H9 (cell line): Measurements from ENCODE around the gene CRHR1. TPM values are rescaled to one million over a fixed set of nuclear protein-coding genes. Genes with fewer than 3 reads are reported as not detected.

Experiments
- DNase-seq: peaks from one replicate; pipeline ENCODE4 v3.0.0-alpha.2; 2017
- H2AFZ ChIP-seq: one replicate; pipeline ENCODE4 v1.6.1; 2013; ENCODE audit warnings: mild to moderate bottlenecking, low read length, control low read depth, moderate library complexity
- H2AK5ac ChIP-seq: 2 replicates; pipeline ENCODE4 v1.6.1; 2013; ENCODE audit warnings: low read length, control low read depth, mixed read lengths; ENCODE audit not compliant: insufficient read length
- H2BK120ac ChIP-seq: one replicate; pipeline ENCODE4 v1.6.1; 2013; ENCODE audit warnings: low read depth, mild to moderate bottlenecking, low read length, control low read depth, inconsistent platforms; ENCODE audit not compliant: poor library complexity, severe bottlenecking
- H2BK12ac ChIP-seq: 2 replicates; pipeline ENCODE4 v1.6.1; 2013; ENCODE audit warnings: low read length, control low read depth, mixed read lengths, low read depth; ENCODE audit not compliant: insufficient read length
- H2BK15ac ChIP-seq: 2 replicates; pipeline ENCODE4 v1.6.1; 2013; ENCODE audit warnings: low read depth, low read length, control low read depth
- H2BK20ac ChIP-seq: one replicate; pipeline ENCODE4 v1.6.1; 2013; ENCODE audit warnings: low read depth, mild to moderate bottlenecking, low read length, control low read depth, inconsistent platforms; ENCODE audit not compliant: poor library complexity, severe bottlenecking
- H2BK5ac ChIP-seq: 2 replicates; pipeline ENCODE4 v1.6.1; 2013; ENCODE audit warnings: low read length, control low read depth, mixed read lengths; ENCODE audit not compliant: insufficient read length
- H3K14ac ChIP-seq: 2 replicates; pipeline ENCODE4 v1.6.1; 2013; ENCODE audit warnings: low read length, control low read depth; ENCODE audit not compliant: insufficient read depth
- H3K18ac ChIP-seq: 2 replicates; pipeline ENCODE4 v1.6.1; 2013; ENCODE audit warnings: low read depth, mild to moderate bottlenecking, mixed read lengths, low read length, control low read depth; ENCODE audit not compliant: insufficient read length
- H3K23ac ChIP-seq: 2 replicates; pipeline ENCODE4 v1.6.1; 2013; ENCODE audit warnings: low read length, control low read depth, mixed read lengths, low read depth; ENCODE audit not compliant: insufficient read length
- H3K23me2 ChIP-seq: 2 replicates; pipeline ENCODE4 v1.6.1; 2013; ENCODE audit warnings: low read depth, mild to moderate bottlenecking, mixed read lengths, low read length, control low read depth; ENCODE audit not compliant: insufficient read length, poor library complexity, severe bottlenecking
- H3K27ac ChIP-seq: 2 replicates; pipeline ENCODE4 v1.5.1; 2013; ENCODE audit warnings: low read length, control low read depth, mixed read lengths, low read depth; ENCODE audit not compliant: insufficient read length
- H3K27me3 ChIP-seq: 2 replicates; pipeline ENCODE4 v1.6.1; 2013; ENCODE audit warnings: low read length, control low read depth, inconsistent platforms; ENCODE audit not compliant: insufficient read depth
- H3K4ac ChIP-seq: 2 replicates; pipeline ENCODE4 v1.6.1; 2013; ENCODE audit warnings: low read depth, mild to moderate bottlenecking, control low read depth, inconsistent platforms, low read length, moderate library complexity
- H3K4me1 ChIP-seq: 2 replicates; pipeline ENCODE4 v1.6.1; 2013; ENCODE audit warnings: low read length, control low read depth, inconsistent platforms; ENCODE audit not compliant: insufficient read depth
- H3K4me2 ChIP-seq: 2 replicates; pipeline ENCODE4 v1.6.1; 2013; ENCODE audit warnings: low read length, control low read depth, mixed read lengths; ENCODE audit not compliant: insufficient read length, insufficient read depth
- H3K56ac ChIP-seq: 2 replicates; pipeline ENCODE4 v1.6.1; 2013; ENCODE audit warnings: low read depth, mild to moderate bottlenecking, mixed read lengths, low read length, control low read depth; ENCODE audit not compliant: insufficient read length
- H3K79me1 ChIP-seq: 2 replicates; pipeline ENCODE4 v1.6.1; 2013; ENCODE audit warnings: low read depth, mild to moderate bottlenecking, moderate library complexity, low read length, control low read depth, inconsistent platforms; ENCODE audit not compliant: insufficient read depth, poor library complexity, severe bottlenecking
- H3K79me2 ChIP-seq: 2 replicates; pipeline ENCODE4 v1.6.1; 2013; ENCODE audit warnings: low read length, control low read depth, inconsistent platforms; ENCODE audit not compliant: insufficient read depth
- H3K9ac ChIP-seq: 2 replicates; pipeline ENCODE4 v1.6.1; 2013; ENCODE audit warnings: low read length, control low read depth, mixed read lengths; ENCODE audit not compliant: insufficient read length; ENCODE audit errors: extremely low read depth
- H3K9me3 ChIP-seq: one replicate; pipeline ENCODE4 v1.6.1; 2013; ENCODE audit warnings: low read depth, low read length, inconsistent platforms; ENCODE audit not compliant: control insufficient read depth
- H3T11ph ChIP-seq: one replicate; pipeline ENCODE4 v1.6.1; 2013; ENCODE audit warnings: mild to moderate bottlenecking, low read length, control low read depth, inconsistent platforms
- H4K20me1 ChIP-seq: one replicate; pipeline ENCODE4 v1.6.1; 2013; ENCODE audit not compliant: control insufficient read depth, insufficient read length, insufficient read depth
- H4K5ac ChIP-seq: 2 replicates; pipeline ENCODE4 v1.6.1; 2013; ENCODE audit warnings: low read depth, mild to moderate bottlenecking, mixed read lengths, low read length, control low read depth; ENCODE audit not compliant: insufficient read length
- H4K8ac ChIP-seq: replicated peaks from 2 replicates; pipeline ENCODE4 v1.6.1; 2013; ENCODE audit warnings: low read length, control low read depth, mixed read lengths, low read depth; ENCODE audit not compliant: insufficient read length
- H4K91ac ChIP-seq: 2 replicates; pipeline ENCODE4 v1.6.1; 2013; ENCODE audit warnings: low read depth, mild to moderate bottlenecking, moderate library complexity, mixed read lengths, low read length, control low read depth; ENCODE audit not compliant: insufficient read length
- H3K27ac Mint-ChIP-seq, 3 experiments: 2 replicates in 2 of 3; 3 replicates in 1 of 3; pipeline ENCODE4 v1.8.0; 2020 to 2021; ENCODE audit warnings: mixed read lengths in 3 of 3, mild to moderate bottlenecking in 1 of 3, moderate library complexity in 1 of 3
- H3K27me3 Mint-ChIP-seq: 2 replicates; pipeline ENCODE4 v1.8.0; 2021; ENCODE audit warnings: low read depth, mild to moderate bottlenecking, moderate library complexity, mixed read lengths
- H3K36me3 Mint-ChIP-seq, 3 experiments: 2 replicates in 2 of 3; 3 replicates in 1 of 3; pipeline ENCODE4 v1.8.0; 2020 to 2021; ENCODE audit warnings: low read depth in 3 of 3, mixed read lengths in 3 of 3; ENCODE audit not compliant: insufficient read depth in 1 of 3
- H3K4me1 Mint-ChIP-seq, 2 experiments: 2 replicates each; pipeline ENCODE4 v1.8.0; 2020; ENCODE audit warnings: mixed read lengths in 2 of 2
- H3K4me3 Mint-ChIP-seq, 2 experiments: 2 replicates in 1 of 2; 3 replicates in 1 of 2; pipeline ENCODE4 v1.8.0; 2020 to 2021; ENCODE audit warnings: mild to moderate bottlenecking in 2 of 2, mixed read lengths in 2 of 2, moderate library complexity in 1 of 2
- H3K9me3 Mint-ChIP-seq, 2 experiments: 2 replicates in 1 of 2; 3 replicates in 1 of 2; pipeline ENCODE4 v1.8.0; 2020; ENCODE audit warnings: mild to moderate bottlenecking in 2 of 2, mixed read lengths in 2 of 2, moderate library complexity in 1 of 2
- CTCF ChIP-seq: fragments of 200-600 bp; sonication (generic); conservative IDR thresholded peaks from 3 replicates; pipeline ENCODE4 v1.8.0; 2021; ENCODE audit warnings: antibody characterized with exemption, mild to moderate bottlenecking
- WGBS: extraction: QIAGEN DNeasy Blood & Tissue Kit; methylation state at CpG from one replicate; pipeline ENCODE4 v1.1.7; 2013; ENCODE audit warnings: missing lambda C conversion rate, low lambda C conversion rate, mixed read lengths; ENCODE audit not compliant: insufficient read length; ENCODE audit errors: extremely low coverage; 5-methylcytosine and 5-hydroxymethylcytosine counted together
- total RNA-seq: library from RNA; stranded (reverse); gene quantifications from 2 replicates; pipeline ENCODE4 v1.2.1, GENCODE V29; 2021

CRHR1 gene
- total RNA-seq, 1 experiment from 2014 or later = 0.52 TPM

- H3K36me3 Mint-ChIP-seq = no peaks in the 10 kb centered on the region
- Histone ChIP-seq H4K5ac (no peak overlapping the region), H3K79me1 (no peaks in the 10 kb centered on the region), H3K14ac (no peak overlapping the region; the same call in 1 of the 2 replicates), H2AFZ (no peak overlapping the region), H2BK20ac (no peak overlapping the region), H3K9me3 (no peaks in the 10 kb centered on the region), H3K27me3 (peaks cover 3% of the 10 kb centered on the region), H3K23me2 (no peaks in the 10 kb centered on the region), H3K4me1 (no peaks in the 10 kb centered on the region), H3K27ac (no peak overlapping the region), H2AK5ac (no peak overlapping the region), H2BK15ac (no peak overlapping the region), H4K20me1 (no peaks in the 10 kb centered on the region), H3K79me2 (no peaks in the 10 kb centered on the region), H3T11ph (no peak overlapping the region), H3K56ac (no peak overlapping the region), H3K9ac (no peak overlapping the region), H2BK120ac (no peak overlapping the region), H3K4me2 (no peak overlapping the region), H3K23ac (no peak overlapping the region), H4K8ac (no peak overlapping the region), H2BK12ac (no peak overlapping the region), H4K91ac (no peak overlapping the region), H2BK5ac (no peak overlapping the region), H3K4ac (no peak overlapping the region), H3K18ac (no peak overlapping the region)
- WGBS = no CpG with 5 or more reads among the region's 9 CpGs
- no peak for TF ChIP-seq CTCF
- 0 out of 5 replicates have a peak, but pooled peaks cover 0 to 3% of the 10 kb centered on the region in 2 experiments for H3K9me3 Mint-ChIP-seq
- peaks cover 28% of the 10 kb centered on the region for H3K27me3 Mint-ChIP-seq
- DNase-seq = no peak
- H3K4me1 Mint-ChIP-seq = peaks cover 0 to 10% of the 10 kb centered on the region in 2 experiments; a peak in 3 of 4 replicates
- H3K27ac Mint-ChIP-seq = no peak overlapping the region
- H3K4me3 Mint-ChIP-seq = no peak overlapping the region; a peak in 1 of 5 replicates
Measured at GRCh38 chr17:45854209-45854608, 70.1 kb downstream of the CRHR1 start.
